HepG2 (cell line): ENCODE data around the gene CCDC106. TPM values are rescaled to one million over a fixed set of nuclear protein-coding genes. Genes with fewer than 3 reads are reported as not detected.

ENCODE experiments used
- ETV6 ChIP-seq: sonication (generic); formaldehyde crosslinking; conservative IDR thresholded peaks from 2 replicates; pipeline ENCODE4 v1.4.0; 2020; ENCODE audit warnings: missing genetic modification reagents
- HNRNPH1 ChIP-seq: fragments of 200-400 bp; formaldehyde crosslinking; optimal IDR thresholded peaks from 2 replicates; pipeline ENCODE3; 2017; ENCODE audit warnings: mild to moderate bottlenecking, low read depth, low read length
- KLF12 ChIP-seq: sonication (generic); formaldehyde crosslinking; IDR thresholded peaks from 2 replicates; pipeline ENCODE4 v1.4.0; 2020; ENCODE audit warnings: missing genetic modification reagents, borderline replicate concordance
- KLF16 ChIP-seq, 2 experiments: sonication (generic) in 1 of 2; formaldehyde crosslinking in 1 of 2; IDR thresholded peaks; 2 replicates each; pipeline versions ENCODE4 v1.6.1 to v1.8.0; 2016 to 2023; ENCODE audit warnings: missing genetic modification reagents in 2 of 2, missing compliant biosample characterization in 1 of 2
- MATR3 ChIP-seq: sonication (generic); formaldehyde crosslinking; IDR thresholded peaks from 2 replicates; pipeline ENCODE4 v1.4.0; 2020; ENCODE audit warnings: missing genetic modification reagents
- NR2F6 ChIP-seq, 2 experiments: IDR thresholded peaks; 2 replicates each; pipeline ENCODE4 v1.6.1; 2016; ENCODE audit warnings: antibody characterized with exemption in 1 of 2, mild to moderate bottlenecking in 1 of 2
- NR3C1 ChIP-seq: sonication (generic); formaldehyde crosslinking; IDR thresholded peaks from 2 replicates; pipeline ENCODE4 v1.4.0; 2020; ENCODE audit warnings: missing genetic modification reagents
- PHB2 ChIP-seq: fragments of 450-650 bp; IDR thresholded peaks from 2 replicates; pipeline ENCODE4 v1.6.1; 2018; ENCODE audit not compliant: partially characterized antibody
- RBFOX2 ChIP-seq: fragments of 200-400 bp; formaldehyde crosslinking; IDR thresholded peaks from 2 replicates; pipeline ENCODE4 v1.6.1; 2017; ENCODE audit warnings: low read depth, mild to moderate bottlenecking, low read length
- RFX1 ChIP-seq: fragments of 450-650 bp; IDR thresholded peaks from 2 replicates; pipeline ENCODE4 v1.6.1; 2017
- SNAPC2 ChIP-seq: sonication (generic); formaldehyde crosslinking; IDR thresholded peaks from 2 replicates; pipeline ENCODE4 v1.8.1; 2022; ENCODE audit warnings: mild to moderate bottlenecking, missing genetic modification reagents
- STAG1 ChIP-seq: sonication (generic); formaldehyde crosslinking; IDR thresholded peaks from 2 replicates; pipeline ENCODE4 v1.4.0; 2020; ENCODE audit warnings: missing genetic modification reagents
- TAF1 ChIP-seq: sonication (generic); formaldehyde crosslinking; IDR thresholded peaks from 2 replicates; pipeline ENCODE4 v1.4.0; 2020; ENCODE audit warnings: missing genetic modification reagents
- ZHX2 ChIP-seq, 2 experiments: sonication (generic) in 1 of 2; formaldehyde crosslinking in 1 of 2; IDR thresholded peaks; 2 replicates each; pipeline versions ENCODE4 v1.6.1 to v1.9.0; 2014 to 2022; ENCODE audit warnings: antibody characterized with exemption in 1 of 2, borderline replicate concordance in 1 of 2, inconsistent platforms in 1 of 2, low read depth in 1 of 2, missing genetic modification reagents in 1 of 2
- ZNF577 ChIP-seq: sonication (generic); formaldehyde crosslinking; IDR thresholded peaks from 2 replicates; pipeline ENCODE4 v1.4.0; 2020; ENCODE audit warnings: mild to moderate bottlenecking, low read depth, missing genetic modification reagents, borderline replicate concordance
- ZNF7 ChIP-seq: IDR thresholded peaks from 2 replicates; pipeline ENCODE4 v1.6.1; 2016; ENCODE audit warnings: missing biosample characterization, missing genetic modification reagents
- ZNF782 ChIP-seq: sonication (generic); formaldehyde crosslinking; IDR thresholded peaks from 2 replicates; pipeline ENCODE4 v1.4.0; 2020; ENCODE audit warnings: missing genetic modification reagents, mild to moderate bottlenecking, borderline replicate concordance
- polyA plus RNA-seq, 8 experiments: library from polyadenylated mRNA; depleted of rRNA in 3 of 8; stranded (reverse) in 7 of 8; unstranded in 1 of 8; fragments of >200 nt; fragmentation: Illumina TruSeq in 4 of 8; extraction: Trizol in 4 of 8; gene quantifications; 2 replicates each; pipeline versions ENCODE4 v1.2.1 to v1.2.3, GENCODE V29; 2011 to 2016; ENCODE audit warnings: low read depth in 4 of 8, missing spikeins in 1 of 8, mixed read lengths in 1 of 8; ENCODE audit not compliant: insufficient read depth in 1 of 8
- total RNA-seq, 5 experiments: library from RNA; depleted of rRNA; stranded (reverse); fragments of >200 nt; fragmentation: Illumina TruSeq; extraction: Trizol; gene quantifications; 2 replicates each; pipeline ENCODE4 v1.2.3, GENCODE V29; 2016; ENCODE audit warnings: low read depth in 1 of 5
- TF ChIP-seq, protein P1 (sequence below): sonication (generic); formaldehyde crosslinking; IDR thresholded peaks from 2 replicates; pipeline ENCODE4 v1.4.0; 2020; ENCODE audit warnings: missing genetic modification reagents, borderline replicate concordance
- TF ChIP-seq, protein P2 (sequence below): sonication (generic); formaldehyde crosslinking; IDR thresholded peaks from 2 replicates; pipeline ENCODE4 v1.5.0; 2020; ENCODE audit warnings: missing genetic modification reagents, mild to moderate bottlenecking, borderline replicate concordance

Gene CCDC106
- total and polyA plus RNA-seq, 2 of the 13 experiments (the other 11 are each of a cell fraction or from before 2014, with no cell fraction given) = 4.7 to 8.8 TPM

- TF ChIP-seq, protein P1, sequence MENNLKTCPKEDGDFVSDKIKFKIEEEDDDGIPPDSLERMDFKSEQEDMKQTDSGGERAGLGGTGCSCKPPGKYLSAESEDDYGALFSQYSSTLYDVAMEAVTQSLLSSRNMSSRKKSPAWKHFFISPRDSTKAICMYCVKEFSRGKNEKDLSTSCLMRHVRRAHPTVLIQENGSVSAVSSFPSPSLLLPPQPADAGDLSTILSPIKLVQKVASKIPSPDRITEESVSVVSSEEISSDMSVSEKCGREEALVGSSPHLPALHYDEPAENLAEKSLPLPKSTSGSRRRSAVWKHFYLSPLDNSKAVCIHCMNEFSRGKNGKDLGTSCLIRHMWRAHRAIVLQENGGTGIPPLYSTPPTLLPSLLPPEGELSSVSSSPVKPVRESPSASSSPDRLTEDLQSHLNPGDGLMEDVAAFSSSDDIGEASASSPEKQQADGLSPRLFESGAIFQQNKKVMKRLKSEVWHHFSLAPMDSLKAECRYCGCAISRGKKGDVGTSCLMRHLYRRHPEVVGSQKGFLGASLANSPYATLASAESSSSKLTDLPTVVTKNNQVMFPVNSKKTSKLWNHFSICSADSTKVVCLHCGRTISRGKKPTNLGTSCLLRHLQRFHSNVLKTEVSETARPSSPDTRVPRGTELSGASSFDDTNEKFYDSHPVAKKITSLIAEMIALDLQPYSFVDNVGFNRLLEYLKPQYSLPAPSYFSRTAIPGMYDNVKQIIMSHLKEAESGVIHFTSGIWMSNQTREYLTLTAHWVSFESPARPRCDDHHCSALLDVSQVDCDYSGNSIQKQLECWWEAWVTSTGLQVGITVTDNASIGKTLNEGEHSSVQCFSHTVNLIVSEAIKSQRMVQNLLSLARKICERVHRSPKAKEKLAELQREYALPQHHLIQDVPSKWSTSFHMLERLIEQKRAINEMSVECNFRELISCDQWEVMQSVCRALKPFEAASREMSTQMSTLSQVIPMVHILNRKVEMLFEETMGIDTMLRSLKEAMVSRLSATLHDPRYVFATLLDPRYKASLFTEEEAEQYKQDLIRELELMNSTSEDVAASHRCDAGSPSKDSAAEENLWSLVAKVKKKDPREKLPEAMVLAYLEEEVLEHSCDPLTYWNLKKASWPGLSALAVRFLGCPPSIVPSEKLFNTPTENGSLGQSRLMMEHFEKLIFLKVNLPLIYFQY (CRISPR knock-in tag) = no peak
- TF ChIP-seq NR2F6 (IDR thresholded peaks at IDR 0.05) = no peak
- peak; percentile 43; the same call in 1 of the 2 replicates for TF ChIP-seq NR2F6 (CRISPR knock-in tag; IDR thresholded peaks at IDR 0.05)
- TF ChIP-seq ETV6 (CRISPR knock-in tag) = peak; percentile 79
- no peak for TF ChIP-seq STAG1
- 0 out of 2 replicates have a peak, but pooled peaks have one; percentile 35 for TF ChIP-seq ZHX2 (IDR thresholded peaks at IDR 0.05; ENCODE audit: low read depth)
- TF ChIP-seq ZHX2 (CRISPR knock-in tag; IDR thresholded peaks at IDR 0.05; ENCODE audit: borderline replicate concordance) = no peak; the same call in 1 of the 2 replicates
- TF ChIP-seq RFX1 = no peak
- TF ChIP-seq ZNF577 = no peak
- TF ChIP-seq MATR3 (CRISPR knock-in tag) = no peak
- no peak for TF ChIP-seq ZNF7 (CRISPR knock-in tag)
- peak; percentile 100 for TF ChIP-seq KLF12
- no peak for TF ChIP-seq SNAPC2 (CRISPR knock-in tag)
- TF ChIP-seq PHB2 = no peak
- peak; percentile 25 for TF ChIP-seq HNRNPH1
- peak; percentile 80 for TF ChIP-seq TAF1 (CRISPR knock-in tag)
- TF ChIP-seq RBFOX2 = peak; percentile 63
- TF ChIP-seq NR3C1 (CRISPR knock-in tag) = no peak
- TF ChIP-seq, protein P2, sequence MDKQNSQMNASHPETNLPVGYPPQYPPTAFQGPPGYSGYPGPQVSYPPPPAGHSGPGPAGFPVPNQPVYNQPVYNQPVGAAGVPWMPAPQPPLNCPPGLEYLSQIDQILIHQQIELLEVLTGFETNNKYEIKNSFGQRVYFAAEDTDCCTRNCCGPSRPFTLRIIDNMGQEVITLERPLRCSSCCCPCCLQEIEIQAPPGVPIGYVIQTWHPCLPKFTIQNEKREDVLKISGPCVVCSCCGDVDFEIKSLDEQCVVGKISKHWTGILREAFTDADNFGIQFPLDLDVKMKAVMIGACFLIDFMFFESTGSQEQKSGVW (CRISPR knock-in tag) = no peak
- peak; percentile 31; the same call in 1 of the 2 replicates for TF ChIP-seq ZNF782 (CRISPR knock-in tag)
- TF ChIP-seq KLF16 (CRISPR knock-in tag; IDR thresholded peaks at IDR 0.05) = peak in 1 of 2 experiments; percentile 94; a peak in 2 of 4 replicates
These were observed 4.8 kb upstream of the CCDC106 start, which contains the start of gene ZNF581 (continued) for GRCh38 chr19:55643003-55643886.
